Spleen (tissue), 11 donors: ENCODE measurements around the gene SNX2. TPM values are rescaled to one million over a fixed set of nuclear protein-coding genes. Genes with fewer than 3 reads are reported as not detected.

ENCODE experiments used
- DNase-seq: peaks from one replicate; pipeline ENCODE4 v3.0.0-alpha.2; 2020
- H3K27ac ChIP-seq, 8 donors: fragments of 200-600 bp; sonication (generic) in 7 of 8; 1 replicate in 4 of 8; 2 replicates in 4 of 8; pipeline versions ENCODE4 v1.5.0 to v1.8.0; 2016 to 2021; ENCODE audit warnings: inconsistent platforms in 4 of 8, mild to moderate bottlenecking in 4 of 8, moderate library complexity in 1 of 8
- H3K27me3 ChIP-seq, 7 donors: fragments of 200-600 bp; sonication (generic) in 6 of 7; replicated peaks in 1 of 7; 1 replicate in 4 of 7; 2 replicates in 3 of 7; pipeline versions ENCODE4 v1.5.0 to v1.8.0; 2016 to 2021; ENCODE audit warnings: inconsistent platforms in 3 of 7, mild to moderate bottlenecking in 1 of 7
- H3K36me3 ChIP-seq, 6 donors: fragments of 200-600 bp; sonication (generic) in 5 of 6; 1 replicate in 4 of 6; 2 replicates in 2 of 6; pipeline versions ENCODE4 v1.5.0 to v1.8.0; 2016 to 2021; ENCODE audit warnings: inconsistent platforms in 2 of 6
- H3K4me1 ChIP-seq, 6 donors: fragments of 200-600 bp; sonication (generic) in 5 of 6; 1 replicate in 3 of 6; 2 replicates in 3 of 6; pipeline versions ENCODE4 v1.5.0 to v1.8.0; 2016 to 2021; ENCODE audit warnings: inconsistent platforms in 3 of 6
- H3K4me3 ChIP-seq, 8 donors: fragments of 200-600 bp; sonication (generic) in 7 of 8; 1 replicate in 4 of 8; 2 replicates in 4 of 8; pipeline versions ENCODE4 v1.5.0 to v1.8.0; 2016 to 2021; ENCODE audit warnings: inconsistent platforms in 4 of 8, mild to moderate bottlenecking in 4 of 8, moderate library complexity in 2 of 8
- H3K9me3 ChIP-seq, 8 donors: fragments of 200-600 bp; sonication (generic) in 7 of 8; 1 replicate in 4 of 8; 2 replicates in 4 of 8; pipeline versions ENCODE4 v1.5.0 to v1.8.0; 2016 to 2021; ENCODE audit warnings: inconsistent platforms in 4 of 8
- POLR2A ChIP-seq, 3 donors: fragments of 450-650 bp; IDR thresholded peaks; one replicate each; pipeline ENCODE4 v1.5.1; 2017; ENCODE audit warnings: antibody characterized with exemption in 3 of 3, mild to moderate bottlenecking in 1 of 3
- POLR2AphosphoS5 ChIP-seq, 3 donors: sonication (generic); formaldehyde crosslinking; IDR thresholded peaks; one replicate each; pipeline ENCODE4 v1.5.1; 2017; ENCODE audit warnings: antibody characterized with exemption in 3 of 3
- WGBS, 5 donors: extraction: QIAGEN DNeasy Blood & Tissue Kit in 3 of 5; methylation state at CpG; one replicate each; pipeline versions ENCODE4 v1.1.5 to v1.1.7; 2013 to 2018; 5-methylcytosine and 5-hydroxymethylcytosine counted together
- intact Hi-C: fragments of 100-400 bp; cut with DNase I; formaldehyde crosslinking; loops from one replicate; pipeline ENCODE4 v1.15.0; 2023; ENCODE audit warnings: low total_unique reads
- polyA plus RNA-seq, 3 donors: library from polyadenylated mRNA; stranded (reverse); fragments of 200-250 nt; gene quantifications; one replicate each; pipeline ENCODE4 v1.2.1, GENCODE V29; 2013
- total RNA-seq, 7 donors: library from RNA; depleted of rRNA in 3 of 7; stranded (reverse); fragments of >200 nt in 3 of 7; fragmentation: NEBNext Ultra II Directional in 4 of 7; extraction: Animal tissue kit (Norgen Biotek cat#: 25700) in 4 of 7; gene quantifications; one replicate each; pipeline versions ENCODE4 v1.1.0 to v1.2.1, GENCODE V29; 2016 to 2021
- TF ChIP-seq, protein P1 (sequence below), 11 experiments: fragments of 200-600 bp in 7 of 11; fragments of 450-650 bp in 4 of 11; sonication (generic) in 4 of 11; IDR thresholded peaks in 8 of 11; conservative IDR thresholded peaks in 3 of 11; 1 replicate in 7 of 11; 2 replicates in 4 of 11; pipeline versions ENCODE4 v1.4.0 to v1.8.0; 2016 to 2021; ENCODE audit warnings: antibody characterized with exemption in 11 of 11, inconsistent platforms in 4 of 11, mild to moderate bottlenecking in 1 of 11
- donor health status: healthy with polysubstance abuse.
- donor health status: DM: no; HTN: no; CAD: no; lungs with moderate emphysema.
- donor health status: DM: no; HTN: no; CAD: no.
- donor health status: Bipolar disorder and iron deficiency.
- donor health status: healthy.
- donor health status: DM: no; HTN: no; CAD: no.
- donor health status: DM: yes; HTN: yes; CAD: no.

The SNX2 gene
- total and polyA plus RNA-seq, 10 donors, result 69.0 to 158 (median 132) TPM

- DNase-seq, result no peak
- Histone ChIP-seq H3K27me3 (no peaks in the 10 kb centered on the region), H3K9me3 (no peaks in the 10 kb centered on the region), H3K36me3 (no peaks in the 10 kb centered on the region), H3K4me1 (no peaks in the 10 kb centered on the region), H3K27ac (no peak overlapping the region), H3K4me3 (no peak overlapping the region)
- intact Hi-C loops, result no loop called here
- WGBS, 5 donors, result 87 to 97% (median 91%) methylated on average over 2 of the region's 2 CpGs
- no peak for TF ChIP-seq POLR2AphosphoS5 (IDR thresholded peaks at IDR 0.05)
- TF ChIP-seq POLR2A (IDR thresholded peaks at IDR 0.05), result no peak
These were observed 29.3 kb upstream of the SNX2 start for GRCh38 chr5:122745597-122745996.

DNA sequence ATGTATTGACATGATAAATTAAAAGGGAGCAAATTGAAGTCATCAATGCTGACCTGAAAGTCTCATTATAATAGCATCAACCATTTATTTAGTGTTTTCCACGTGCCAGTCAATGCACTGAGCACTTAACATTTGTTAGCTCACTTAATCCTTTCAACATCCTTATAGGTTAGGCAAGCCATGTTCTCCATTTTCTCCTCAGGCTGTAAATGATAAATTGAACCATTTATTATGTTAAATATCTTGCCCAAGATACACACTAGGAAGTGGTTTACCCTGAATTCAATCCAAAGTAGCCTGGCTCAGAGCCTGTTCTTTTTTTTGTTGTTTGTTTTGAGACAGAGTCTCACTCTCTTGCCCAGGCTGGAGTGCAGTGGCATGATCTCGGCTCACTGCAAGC lies 25.0 kb upstream of the SNX2 start:
- no peaks in the 10 kb centered on the region for H3K27me3 ChIP-seq
- H3K9me3 ChIP-seq, result no peaks in the 10 kb centered on the region
- DNase-seq, result no peak
- no peak overlapping the region for H3K4me3 ChIP-seq
- no peak overlapping the region for H3K27ac ChIP-seq
- H3K36me3 ChIP-seq, result no peaks in the 10 kb centered on the region
- H3K4me1 ChIP-seq, result no peaks in the 10 kb centered on the region
- TF ChIP-seq, protein P1, sequence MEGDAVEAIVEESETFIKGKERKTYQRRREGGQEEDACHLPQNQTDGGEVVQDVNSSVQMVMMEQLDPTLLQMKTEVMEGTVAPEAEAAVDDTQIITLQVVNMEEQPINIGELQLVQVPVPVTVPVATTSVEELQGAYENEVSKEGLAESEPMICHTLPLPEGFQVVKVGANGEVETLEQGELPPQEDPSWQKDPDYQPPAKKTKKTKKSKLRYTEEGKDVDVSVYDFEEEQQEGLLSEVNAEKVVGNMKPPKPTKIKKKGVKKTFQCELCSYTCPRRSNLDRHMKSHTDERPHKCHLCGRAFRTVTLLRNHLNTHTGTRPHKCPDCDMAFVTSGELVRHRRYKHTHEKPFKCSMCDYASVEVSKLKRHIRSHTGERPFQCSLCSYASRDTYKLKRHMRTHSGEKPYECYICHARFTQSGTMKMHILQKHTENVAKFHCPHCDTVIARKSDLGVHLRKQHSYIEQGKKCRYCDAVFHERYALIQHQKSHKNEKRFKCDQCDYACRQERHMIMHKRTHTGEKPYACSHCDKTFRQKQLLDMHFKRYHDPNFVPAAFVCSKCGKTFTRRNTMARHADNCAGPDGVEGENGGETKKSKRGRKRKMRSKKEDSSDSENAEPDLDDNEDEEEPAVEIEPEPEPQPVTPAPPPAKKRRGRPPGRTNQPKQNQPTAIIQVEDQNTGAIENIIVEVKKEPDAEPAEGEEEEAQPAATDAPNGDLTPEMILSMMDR (IDR thresholded peaks at IDR 0.05 in 8 of 11, conservative IDR thresholded peaks at IDR 0.05 in 3 of 11), result no peak
- TF ChIP-seq POLR2AphosphoS5 (IDR thresholded peaks at IDR 0.05) (no peak), POLR2A (IDR thresholded peaks at IDR 0.05) (no peak)
- 60 to 91% (median 77%) methylated on average over 2 of the region's 2 CpGs for WGBS, 5 donors
- intact Hi-C loops, result no loop called here

- DNase-seq, result no peak
- peaks cover 0 to 6% (median 0%) of the 10 kb centered on the region in 6 donors for H3K4me1 ChIP-seq
- H3K27me3 ChIP-seq, result no peaks in the 10 kb centered on the region
- no peak overlapping the region for H3K4me3 ChIP-seq
- intact Hi-C loops, result no loop called here
- H3K27ac ChIP-seq, result no peak overlapping the region
- WGBS, 5 donors, result 63 to 75% (median 72%) methylated on average over 7 of the region's 7 CpGs
- TF ChIP-seq, protein P1 (IDR thresholded peaks at IDR 0.05 in 8 of 11, conservative IDR thresholded peaks at IDR 0.05 in 3 of 11), result no peak
- no peak for TF ChIP-seq POLR2A (IDR thresholded peaks at IDR 0.05)
- no peak for TF ChIP-seq POLR2AphosphoS5 (IDR thresholded peaks at IDR 0.05)
- H3K36me3 ChIP-seq, result no peaks in the 10 kb centered on the region
- H3K9me3 ChIP-seq, result no peaks in the 10 kb centered on the region
These were observed 23.5 kb upstream of the SNX2 start for GRCh38 chr5:122751293-122751782.

GRCh38 chr5:122753500-122753899 lies 21.4 kb upstream of the SNX2 start:
- DNase-seq, result no peak
- Histone ChIP-seq H3K4me1 (peaks cover 0 to 20% (median 8%) of the 10 kb centered on the region in 6 donors), H3K27ac (no peak overlapping the region), H3K36me3 (no peaks in the 10 kb centered on the region), H3K4me3 (no peak overlapping the region), H3K27me3 (no peaks in the 10 kb centered on the region), H3K9me3 (no peaks in the 10 kb centered on the region)
- TF ChIP-seq POLR2A (IDR thresholded peaks at IDR 0.05) (no peak), POLR2AphosphoS5 (IDR thresholded peaks at IDR 0.05) (no peak)
- TF ChIP-seq, protein P1 (IDR thresholded peaks at IDR 0.05 in 8 of 11, conservative IDR thresholded peaks at IDR 0.05 in 3 of 11), result no peak
- intact Hi-C loops, result no loop called here

DNA sequence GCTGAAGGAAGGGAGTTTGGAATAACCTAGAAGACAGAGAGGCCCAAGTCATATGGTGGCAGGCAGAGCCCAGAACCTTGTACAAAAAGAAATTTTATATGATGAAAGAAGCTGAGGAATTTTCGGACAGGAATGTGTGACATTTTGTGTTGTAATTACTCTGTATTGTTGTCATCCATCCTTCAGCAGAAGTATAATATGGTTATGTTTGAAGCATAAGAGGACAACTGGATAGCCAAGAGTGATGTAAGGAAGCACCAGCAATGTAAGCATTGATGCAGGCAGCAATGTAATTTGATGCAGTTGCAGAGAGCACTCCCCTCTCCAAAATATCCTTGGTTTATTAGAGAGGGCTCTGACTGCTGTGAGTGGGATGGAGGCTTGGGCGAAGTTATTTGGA lies 19.1 kb upstream of the SNX2 start:
- Histone ChIP-seq H3K4me3 (no peak overlapping the region), H3K4me1 (peaks cover 0 to 20% (median 8%) of the 10 kb centered on the region in 6 donors), H3K36me3 (no peaks in the 10 kb centered on the region), H3K9me3 (no peaks in the 10 kb centered on the region), H3K27ac (no peak overlapping the region), H3K27me3 (no peaks in the 10 kb centered on the region)
- TF ChIP-seq, protein P1 (IDR thresholded peaks at IDR 0.05 in 8 of 11, conservative IDR thresholded peaks at IDR 0.05 in 3 of 11), result no peak
- TF ChIP-seq POLR2AphosphoS5 (IDR thresholded peaks at IDR 0.05) (no peak), POLR2A (IDR thresholded peaks at IDR 0.05) (no peak)
- DNase-seq, result no peak
- WGBS, 5 donors, result 82 to 93% (median 87%) methylated on average over 2 of the region's 2 CpGs
- intact Hi-C loops, result no loop called here
